Erythroblast (primary cell): ENCODE data around the gene ISG15.

ENCODE experiments used
- DNase-seq, 2 experiments: peaks; one replicate each; lab custom pipeline; 2025; lab: John Stamatoyannopoulos, UW
- GATA1 ChIP-seq: IDR thresholded peaks from 2 replicates; pipeline ENCODE4 v1.6.1; 2011; ENCODE audit warnings: low read depth, mild to moderate bottlenecking, control low read depth, low read length, moderate library complexity
- POLR2A ChIP-seq: IDR thresholded peaks from 2 replicates; pipeline ENCODE4 v1.6.1; 2011; ENCODE audit warnings: mild to moderate bottlenecking, low read length

The ISG15 gene

DNA sequence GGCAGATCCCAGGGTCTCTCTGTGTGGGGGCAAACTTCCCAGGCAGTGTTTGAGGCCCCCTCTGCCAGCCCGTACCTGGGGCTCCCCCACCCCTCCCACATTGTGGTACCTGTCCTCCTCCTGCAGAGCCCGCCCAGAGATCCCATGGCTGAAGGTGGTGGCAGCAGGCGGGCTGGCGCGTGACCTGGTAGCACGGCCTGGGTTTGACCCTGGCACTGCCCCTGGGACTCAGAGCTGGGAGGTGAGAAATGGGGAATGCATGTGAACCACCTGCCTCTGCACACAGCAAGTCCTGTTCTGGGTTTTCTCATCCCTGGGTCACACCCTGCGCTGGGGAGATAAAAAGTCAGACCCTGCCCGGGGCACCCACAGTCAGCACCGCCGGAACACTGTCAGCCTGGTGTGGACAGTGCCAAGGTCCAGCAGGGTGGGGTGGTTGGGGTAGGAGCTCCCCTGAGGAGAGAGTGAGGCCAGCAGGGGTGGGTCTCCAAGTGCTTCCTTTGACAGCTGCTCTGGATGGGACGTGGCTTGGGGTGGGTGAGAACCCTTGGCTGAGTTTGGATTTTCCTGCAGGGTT, 18.4 kb downstream of the ISG15 start:
- no peak for TF ChIP-seq POLR2A
- TF ChIP-seq GATA1 = no peak
- DNase-seq = no peak

DNA sequence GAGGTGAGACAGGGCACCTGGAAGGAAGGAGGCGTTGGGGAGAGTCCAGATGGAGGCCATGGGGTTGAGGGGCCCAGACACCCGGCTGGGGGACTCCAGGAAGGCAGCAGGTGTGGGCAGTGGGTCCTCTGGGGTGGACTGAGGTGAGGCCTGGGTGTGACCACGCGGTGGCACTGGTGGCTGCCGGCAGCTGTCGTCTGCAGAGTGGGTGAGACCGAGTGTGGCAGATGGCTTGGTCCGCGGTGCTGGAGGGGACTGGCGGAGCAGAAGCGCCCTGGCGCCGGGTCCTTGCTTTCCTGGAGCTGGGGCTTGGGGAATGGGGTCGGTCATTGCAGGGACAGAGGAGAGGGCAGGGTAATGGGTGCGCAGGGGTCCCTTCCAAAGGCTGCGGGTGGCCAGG, 19.1 kb downstream of the ISG15 start:
- peak in 1 of 2 experiments; percentile 37 for DNase-seq
- TF ChIP-seq POLR2A = no peak
- TF ChIP-seq GATA1 = no peak

DNA sequence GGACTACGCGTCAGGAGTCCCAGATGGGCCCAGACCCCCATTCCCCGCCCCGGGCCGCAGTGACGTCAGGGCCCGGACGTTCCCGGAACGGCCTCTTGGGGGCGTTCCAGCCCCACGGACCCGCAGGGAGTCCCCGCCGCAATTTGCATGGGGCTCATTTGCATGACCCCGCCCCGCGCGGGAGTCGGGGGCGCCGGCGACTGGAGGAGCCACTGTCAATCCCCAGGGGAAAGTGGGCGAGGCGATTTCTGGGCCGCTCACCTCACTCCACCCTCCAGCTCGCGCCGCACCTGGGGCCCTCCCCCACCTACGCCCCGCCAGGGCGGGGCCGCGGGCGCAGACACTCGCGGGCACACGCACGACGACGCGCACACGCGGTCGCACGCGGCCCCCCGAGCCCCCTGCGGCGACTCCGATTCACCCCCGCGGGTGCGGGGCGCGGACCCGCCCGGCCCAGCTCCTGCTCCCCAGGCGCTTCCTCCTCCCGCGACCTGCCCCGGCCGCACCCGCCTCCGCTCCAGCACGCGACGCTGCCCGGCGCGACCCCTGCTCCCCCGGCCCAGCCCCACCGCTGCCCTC, 19.8 kb downstream of the ISG15 start:
- peak; percentile 83 to 84 for DNase-seq
- TF ChIP-seq POLR2A = no peak
- TF ChIP-seq GATA1 = no peak

DNA sequence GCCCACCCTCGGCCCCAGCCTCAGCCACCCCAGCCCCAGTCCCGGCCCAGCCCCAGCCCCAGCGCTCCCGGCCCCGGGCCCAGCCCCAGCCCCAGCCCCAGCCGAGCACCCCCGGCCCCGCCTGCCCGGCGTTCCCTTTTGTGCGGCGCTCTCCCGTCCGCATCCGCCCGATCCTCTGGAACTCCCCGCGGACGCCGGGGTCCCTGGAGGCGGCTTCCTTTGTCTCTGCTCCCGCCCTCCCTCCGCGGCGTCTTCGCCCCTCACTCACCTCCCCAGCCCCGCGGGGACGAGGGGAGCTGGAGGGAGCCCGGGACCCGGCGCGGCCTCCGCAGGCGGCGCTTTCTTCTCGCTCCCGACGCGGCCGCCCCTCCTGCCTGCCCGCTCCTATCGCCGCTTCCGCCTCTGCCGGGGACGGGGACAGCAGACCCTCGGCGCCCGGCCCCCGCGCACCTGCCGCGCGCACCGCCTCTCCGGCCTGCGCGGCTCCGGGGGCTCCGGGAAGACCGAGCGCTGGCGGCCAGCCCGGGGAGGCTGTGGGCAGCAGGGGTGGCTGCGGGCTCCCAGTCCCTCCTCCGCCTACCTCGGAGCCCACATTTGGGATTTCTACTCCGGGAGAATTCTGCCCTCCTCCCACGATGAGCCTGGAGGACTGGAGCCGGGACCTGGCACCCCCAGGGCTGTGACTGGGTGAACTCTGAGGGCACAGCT, 20.6 kb downstream of the ISG15 start:
- TF ChIP-seq GATA1 (no peak), POLR2A (no peak)
- no peak for DNase-seq

DNA sequence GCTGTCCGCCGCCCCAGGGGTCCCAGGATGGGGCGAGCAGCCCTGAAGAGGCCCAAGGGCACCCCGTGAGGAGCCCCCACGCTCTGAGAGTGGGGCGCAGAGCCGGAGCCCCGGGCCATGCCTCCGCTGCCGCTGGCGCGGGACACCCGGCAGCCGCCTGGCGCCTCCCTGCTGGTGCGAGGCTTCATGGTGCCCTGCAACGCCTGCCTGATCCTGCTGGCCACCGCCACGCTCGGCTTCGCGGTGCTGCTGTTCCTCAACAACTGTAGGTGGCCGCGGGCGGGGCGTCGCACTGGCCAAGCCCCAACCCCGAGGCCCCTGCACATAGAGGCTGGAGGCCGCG, 21.1 kb downstream of the ISG15 start:
- TF ChIP-seq POLR2A (no peak), GATA1 (no peak)

DNA sequence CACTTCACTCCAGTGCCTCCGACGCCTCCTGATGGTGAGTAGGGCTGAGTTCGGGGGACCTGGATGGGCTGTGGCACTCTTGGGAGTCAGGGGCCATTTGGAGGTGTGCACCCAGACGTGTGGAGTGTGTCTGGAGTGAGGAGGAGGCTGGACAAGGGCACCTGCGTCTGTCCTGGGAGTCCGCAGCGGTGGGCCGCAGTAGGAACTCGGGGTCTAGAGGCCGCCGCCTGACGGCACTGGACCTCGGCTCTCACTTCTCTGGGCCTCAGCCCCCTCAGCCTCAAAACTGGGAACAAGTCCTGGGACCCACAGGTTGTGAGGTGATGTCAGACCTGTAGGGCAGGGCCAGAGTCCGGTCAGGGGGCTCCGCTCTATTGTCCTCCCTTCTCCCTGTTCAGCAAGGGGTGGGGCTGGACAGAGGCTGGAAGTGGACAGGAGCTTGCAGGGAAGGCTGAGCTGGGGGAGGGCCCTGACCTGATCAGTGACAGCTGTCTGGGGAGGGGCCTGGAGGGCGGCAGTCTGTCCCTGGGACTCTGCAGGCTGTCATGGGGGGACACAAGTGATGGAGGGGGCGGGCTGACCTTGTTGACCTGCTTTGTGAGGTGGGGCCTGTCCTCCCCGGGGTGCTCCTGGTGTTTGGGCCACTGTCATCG, 22.1 kb downstream of the ISG15 start:
- no peak for DNase-seq
- no peak for TF ChIP-seq GATA1
- TF ChIP-seq POLR2A = no peak

More for the DNA sequence above, 21.1 kb downstream of the ISG15 start:
- no peak for DNase-seq

DNA sequence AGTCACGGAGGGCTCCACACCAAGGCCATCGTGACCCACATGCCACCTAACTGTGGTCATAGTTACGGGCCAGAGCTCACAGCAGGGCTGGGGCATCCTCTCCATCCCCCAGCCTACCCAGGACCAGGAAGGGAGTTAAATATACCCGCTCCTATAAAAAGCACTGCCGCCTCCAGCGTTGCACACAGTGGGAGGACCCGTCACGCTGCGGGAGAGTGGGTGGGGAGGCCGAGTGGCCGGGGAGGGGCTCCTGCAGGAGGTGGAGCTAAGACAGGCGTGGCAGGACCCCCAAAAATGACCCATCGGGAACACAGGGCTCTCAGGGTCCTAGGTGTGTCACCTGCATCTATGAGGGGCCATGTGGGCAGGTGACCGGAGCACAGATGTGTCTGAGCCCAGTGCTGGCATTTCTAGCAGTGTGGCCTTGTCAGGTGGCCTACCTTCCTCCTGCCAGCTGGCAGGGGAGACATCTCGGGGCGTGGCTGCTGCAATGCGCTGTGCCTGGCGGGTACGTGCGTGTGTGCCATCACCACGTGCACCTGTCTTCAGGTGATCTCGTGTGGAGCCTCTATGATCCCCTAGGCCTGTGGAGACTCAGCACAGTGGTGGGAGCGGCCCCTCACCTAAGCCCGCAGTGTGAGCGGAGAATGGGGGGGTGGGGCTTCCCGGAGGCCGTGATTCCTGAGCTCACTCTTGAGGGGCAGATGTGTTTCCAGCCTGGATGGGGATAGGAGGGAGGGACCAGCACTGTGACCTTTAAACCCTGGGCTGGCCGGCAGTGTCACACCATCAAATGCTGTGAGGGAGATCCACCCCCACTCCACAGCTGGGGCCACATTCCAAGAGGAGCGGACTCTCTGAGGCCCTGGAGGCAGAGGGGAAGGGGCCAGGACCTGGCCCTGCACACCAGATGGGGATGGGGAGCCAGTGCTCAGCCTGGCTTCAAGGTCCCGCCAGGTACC, 24.4 kb downstream of the ISG15 start:
- DNase-seq = no peak
- TF ChIP-seq POLR2A (no peak), GATA1 (no peak)

DNA sequence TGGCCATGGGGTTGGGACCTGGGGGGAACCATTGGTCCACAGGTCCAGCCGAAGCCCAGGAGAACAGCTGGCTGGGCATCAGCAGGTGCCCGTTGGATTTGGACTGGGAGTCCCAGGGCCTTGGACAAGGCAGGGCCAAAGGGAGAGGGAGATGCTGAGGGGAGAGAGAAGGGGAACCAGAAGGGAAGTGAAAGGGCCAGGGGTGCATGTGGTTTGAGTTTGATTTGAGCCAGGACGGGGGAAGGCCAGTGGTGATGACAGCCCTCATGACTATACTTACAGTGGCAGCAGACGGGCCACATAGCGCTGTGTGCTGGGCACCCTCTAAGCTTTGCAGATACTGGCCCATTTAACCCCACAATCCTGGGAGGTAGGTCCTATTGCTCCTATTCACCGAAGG, 25.4 kb downstream of the ISG15 start:
- no peak for TF ChIP-seq GATA1
- TF ChIP-seq POLR2A = no peak
- no peak for DNase-seq

DNA sequence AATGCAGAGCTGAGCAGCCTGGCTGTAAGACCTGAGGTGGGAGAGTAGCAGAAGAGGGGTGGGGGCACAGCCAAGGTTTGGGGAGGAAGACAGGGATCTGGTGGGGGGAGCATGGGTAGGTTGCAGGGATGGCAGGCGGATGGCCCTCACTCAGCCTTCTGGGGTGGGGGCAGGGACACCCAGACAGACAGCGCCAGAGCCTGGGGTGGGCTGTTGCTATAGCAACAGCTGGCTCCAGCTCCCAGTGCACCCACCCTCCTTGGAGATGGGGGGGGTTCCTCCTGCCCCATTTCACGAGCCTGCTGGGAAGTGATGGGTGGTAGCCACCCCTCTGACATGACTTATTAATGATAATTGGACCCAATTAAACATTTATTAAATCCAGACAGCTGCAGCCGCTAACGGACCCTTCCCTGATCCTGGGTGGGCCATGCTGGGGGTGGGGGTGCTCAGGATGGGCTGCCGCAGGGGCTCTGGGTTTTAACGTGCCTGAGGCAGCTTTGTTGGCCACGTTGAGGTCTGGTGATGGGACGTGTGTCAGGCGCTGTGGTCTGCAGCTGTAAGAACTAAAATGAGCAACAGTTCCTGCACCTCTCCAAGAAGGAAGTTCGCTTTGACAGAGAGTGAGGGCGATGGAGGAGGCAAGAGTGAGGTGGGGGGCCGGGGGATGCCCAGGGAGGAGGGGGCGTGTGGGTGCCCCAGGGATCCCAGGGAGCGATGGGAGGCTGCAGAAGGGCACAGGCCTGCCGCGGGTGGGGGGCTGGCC, 26.0 kb downstream of the ISG15 start:
- DNase-seq = no peak
- no peak for TF ChIP-seq POLR2A
- no peak for TF ChIP-seq GATA1

DNA sequence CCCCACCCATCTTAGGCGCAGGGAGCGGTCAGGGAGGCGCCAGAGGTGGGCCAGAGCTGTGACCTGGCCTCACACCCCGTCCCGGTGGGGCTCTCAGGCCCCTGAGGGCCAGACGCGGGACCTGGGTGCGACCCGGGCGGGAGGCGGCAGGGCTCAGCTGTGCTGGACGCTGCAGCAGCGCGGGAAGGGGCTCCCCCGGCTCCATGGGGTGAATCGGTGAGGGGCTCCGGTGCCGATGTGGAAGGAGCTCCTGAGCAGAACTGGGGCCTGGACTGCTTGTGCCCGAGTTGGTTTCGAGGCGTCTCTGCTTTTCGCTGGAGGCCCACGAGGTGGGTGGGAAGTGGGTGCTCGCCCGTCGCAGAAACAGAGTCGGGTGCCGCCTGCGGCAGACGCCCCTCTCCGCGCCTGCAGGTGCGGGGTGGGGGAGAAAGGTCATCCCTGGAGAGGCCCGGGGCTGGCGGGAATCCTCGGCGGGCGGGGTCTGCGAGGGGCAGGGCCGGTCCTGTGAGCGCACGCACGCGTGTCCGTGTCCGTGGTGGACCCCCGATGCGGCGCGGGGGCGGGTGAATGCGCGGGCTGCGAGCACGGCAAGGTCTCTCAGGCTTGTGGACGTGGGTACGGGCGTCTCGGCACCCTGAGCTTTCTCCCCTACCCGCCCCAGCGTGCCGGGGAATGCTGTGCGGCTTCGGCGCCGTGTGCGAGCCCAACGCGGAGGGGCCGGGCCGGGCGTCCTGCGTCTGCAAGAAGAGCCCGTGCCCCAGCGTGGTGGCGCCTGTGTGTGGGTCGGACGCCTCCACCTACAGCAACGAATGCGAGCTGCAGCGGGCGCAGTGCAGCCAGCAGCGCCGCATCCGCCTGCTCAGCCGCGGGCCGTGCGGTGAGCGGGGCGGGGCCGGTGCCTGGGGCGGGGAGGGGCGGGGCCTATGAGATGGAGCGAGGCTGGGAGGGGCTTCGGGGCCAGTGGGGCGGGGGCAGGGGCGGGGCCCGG, 27.0 kb downstream of the ISG15 start:
- DNase-seq = peak; percentile 85 to 89
- TF ChIP-seq POLR2A (no peak), GATA1 (no peak)

DNA sequence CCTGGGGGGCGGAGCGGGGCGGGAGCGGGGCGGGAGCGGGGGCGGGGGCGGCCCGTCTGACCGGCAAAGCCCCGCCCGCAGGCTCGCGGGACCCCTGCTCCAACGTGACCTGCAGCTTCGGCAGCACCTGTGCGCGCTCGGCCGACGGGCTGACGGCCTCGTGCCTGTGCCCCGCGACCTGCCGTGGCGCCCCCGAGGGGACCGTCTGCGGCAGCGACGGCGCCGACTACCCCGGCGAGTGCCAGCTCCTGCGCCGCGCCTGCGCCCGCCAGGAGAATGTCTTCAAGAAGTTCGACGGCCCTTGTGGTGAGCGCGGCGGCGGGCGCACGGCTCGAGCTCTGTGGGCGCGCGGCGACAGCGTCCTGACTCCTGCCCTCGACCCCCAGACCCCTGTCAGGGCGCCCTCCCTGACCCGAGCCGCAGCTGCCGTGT, 27.8 kb downstream of the ISG15 start:
- TF ChIP-seq GATA1 = no peak
- no peak for TF ChIP-seq POLR2A
- no peak for DNase-seq
